ENCODE data around the gene PALM.

The PALM gene

DNA sequence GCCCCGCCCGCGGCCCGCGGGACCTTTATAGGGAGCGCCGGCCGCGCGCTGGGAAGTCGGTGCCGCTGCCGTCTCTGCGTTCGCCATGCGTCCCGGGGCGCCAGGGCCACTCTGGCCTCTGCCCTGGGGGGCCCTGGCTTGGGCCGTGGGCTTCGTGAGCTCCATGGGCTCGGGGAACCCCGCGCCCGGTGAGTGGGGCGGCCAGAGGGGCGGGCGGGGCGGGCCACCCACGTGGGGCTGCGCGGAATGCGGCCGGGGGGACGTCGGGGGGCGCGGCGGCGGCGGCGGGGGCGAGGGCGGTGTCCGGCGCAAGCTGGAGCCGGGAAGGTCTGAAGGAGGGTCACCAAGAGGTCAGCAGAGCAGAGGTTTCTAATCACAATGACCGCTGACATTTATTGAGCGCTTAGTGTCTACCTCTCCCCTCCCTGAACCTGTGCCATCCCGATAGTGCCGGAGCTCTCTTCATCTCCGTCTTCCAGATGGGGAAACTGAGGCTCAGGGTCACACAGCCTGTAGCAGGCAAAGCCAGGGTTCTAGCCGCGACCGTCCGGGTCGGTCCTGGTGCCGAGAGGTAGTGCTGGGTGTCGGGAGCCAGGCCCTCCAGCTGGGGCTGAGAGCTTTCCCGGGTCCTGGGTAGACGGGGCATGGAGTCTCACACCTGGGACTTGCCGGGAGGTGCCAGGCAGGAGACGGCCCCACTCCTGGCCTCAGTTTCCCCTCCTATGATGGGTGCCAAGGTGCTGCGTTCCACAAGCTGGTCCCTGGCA, 32.2 kb upstream of the PALM start, which contains the start of gene FSTL3:
Gene FSTL3 (plus strand): TSS at position 54 of the 767 bp plus-strand sequence. CDS start 32 bp downstream, at position 86.
- peak; percentile 17 for DNase-seq (ENCODE audit: low read depth)
- TF ChIP-seq, protein P1, sequence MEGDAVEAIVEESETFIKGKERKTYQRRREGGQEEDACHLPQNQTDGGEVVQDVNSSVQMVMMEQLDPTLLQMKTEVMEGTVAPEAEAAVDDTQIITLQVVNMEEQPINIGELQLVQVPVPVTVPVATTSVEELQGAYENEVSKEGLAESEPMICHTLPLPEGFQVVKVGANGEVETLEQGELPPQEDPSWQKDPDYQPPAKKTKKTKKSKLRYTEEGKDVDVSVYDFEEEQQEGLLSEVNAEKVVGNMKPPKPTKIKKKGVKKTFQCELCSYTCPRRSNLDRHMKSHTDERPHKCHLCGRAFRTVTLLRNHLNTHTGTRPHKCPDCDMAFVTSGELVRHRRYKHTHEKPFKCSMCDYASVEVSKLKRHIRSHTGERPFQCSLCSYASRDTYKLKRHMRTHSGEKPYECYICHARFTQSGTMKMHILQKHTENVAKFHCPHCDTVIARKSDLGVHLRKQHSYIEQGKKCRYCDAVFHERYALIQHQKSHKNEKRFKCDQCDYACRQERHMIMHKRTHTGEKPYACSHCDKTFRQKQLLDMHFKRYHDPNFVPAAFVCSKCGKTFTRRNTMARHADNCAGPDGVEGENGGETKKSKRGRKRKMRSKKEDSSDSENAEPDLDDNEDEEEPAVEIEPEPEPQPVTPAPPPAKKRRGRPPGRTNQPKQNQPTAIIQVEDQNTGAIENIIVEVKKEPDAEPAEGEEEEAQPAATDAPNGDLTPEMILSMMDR (conservative IDR thresholded peaks at IDR 0.05; ENCODE audit: low read depth, low read length): no peak
- H3K4me3 ChIP-seq (ENCODE audit: low read length): peak within 1 kb of the TSS; percentile 88

DNA sequence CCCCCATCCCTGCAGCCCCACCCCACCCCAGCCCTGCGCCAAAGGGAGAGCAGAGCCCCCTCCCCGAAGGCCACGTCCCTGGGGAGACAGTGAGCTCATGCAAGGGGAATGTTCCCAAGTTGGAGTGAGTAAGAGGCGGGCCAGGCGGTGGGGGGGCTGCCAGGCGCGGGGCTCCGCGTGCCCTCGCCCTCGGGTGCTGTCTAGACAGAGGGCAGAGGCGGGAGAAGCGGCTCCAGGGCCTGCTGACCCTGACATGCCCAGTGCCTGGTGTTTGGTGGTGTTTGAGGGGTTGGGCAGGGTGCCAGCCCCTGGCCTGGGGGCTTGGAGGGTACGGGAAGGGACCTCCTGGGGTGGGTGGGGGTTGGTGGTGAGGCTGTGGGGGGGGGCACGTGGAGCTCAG, 31.5 kb upstream of the PALM start:
- TF ChIP-seq, protein P1 (conservative IDR thresholded peaks at IDR 0.05; ENCODE audit: low read depth, low read length): no peak
- peak overlapping the region; percentile 88 for H3K4me3 ChIP-seq (ENCODE audit: low read length)
- peak; percentile 85 for DNase-seq (ENCODE audit: low read depth)

DNA sequence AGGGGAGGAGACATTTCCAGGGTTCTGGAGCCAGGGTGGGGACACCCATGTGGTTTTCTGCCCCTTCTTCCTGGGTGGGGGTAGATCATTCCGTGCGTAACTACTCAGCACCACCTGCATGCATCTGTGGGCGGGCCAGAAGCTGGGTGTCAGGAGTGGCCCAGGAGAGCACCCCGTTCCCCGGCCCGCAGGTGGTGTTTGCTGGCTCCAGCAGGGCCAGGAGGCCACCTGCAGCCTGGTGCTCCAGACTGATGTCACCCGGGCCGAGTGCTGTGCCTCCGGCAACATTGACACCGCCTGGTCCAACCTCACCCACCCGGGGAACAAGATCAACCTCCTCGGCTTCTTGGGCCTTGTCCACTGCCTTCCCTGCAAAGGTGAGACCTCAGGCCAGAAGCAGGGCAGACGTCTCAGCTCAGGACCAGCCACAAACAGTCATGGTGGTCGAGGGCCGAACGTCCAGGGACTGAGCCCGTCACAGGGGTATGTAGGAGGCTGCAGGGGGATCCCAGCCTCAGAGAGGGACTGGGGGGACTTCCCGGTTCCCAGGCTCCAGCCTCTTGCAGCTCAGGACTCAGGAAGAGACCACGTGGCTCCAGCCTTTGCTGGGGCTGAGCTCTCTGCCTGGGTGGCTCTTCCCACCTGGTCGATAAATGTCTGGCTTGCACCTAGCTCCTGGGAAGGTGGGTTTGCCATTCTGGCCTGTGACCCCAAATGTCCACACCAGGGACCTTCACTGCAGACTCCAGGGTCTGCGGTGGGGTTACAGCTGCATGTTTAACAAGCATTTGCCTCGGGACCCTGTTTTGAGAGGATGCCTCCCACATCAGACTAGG, 30.9 kb upstream of the PALM start:
- TF ChIP-seq, protein P1 (conservative IDR thresholded peaks at IDR 0.05; ENCODE audit: low read depth, low read length): no peak
- peak overlapping the region; percentile 88 for H3K4me3 ChIP-seq (ENCODE audit: low read length)
- no peak for DNase-seq (ENCODE audit: low read depth)

DNA sequence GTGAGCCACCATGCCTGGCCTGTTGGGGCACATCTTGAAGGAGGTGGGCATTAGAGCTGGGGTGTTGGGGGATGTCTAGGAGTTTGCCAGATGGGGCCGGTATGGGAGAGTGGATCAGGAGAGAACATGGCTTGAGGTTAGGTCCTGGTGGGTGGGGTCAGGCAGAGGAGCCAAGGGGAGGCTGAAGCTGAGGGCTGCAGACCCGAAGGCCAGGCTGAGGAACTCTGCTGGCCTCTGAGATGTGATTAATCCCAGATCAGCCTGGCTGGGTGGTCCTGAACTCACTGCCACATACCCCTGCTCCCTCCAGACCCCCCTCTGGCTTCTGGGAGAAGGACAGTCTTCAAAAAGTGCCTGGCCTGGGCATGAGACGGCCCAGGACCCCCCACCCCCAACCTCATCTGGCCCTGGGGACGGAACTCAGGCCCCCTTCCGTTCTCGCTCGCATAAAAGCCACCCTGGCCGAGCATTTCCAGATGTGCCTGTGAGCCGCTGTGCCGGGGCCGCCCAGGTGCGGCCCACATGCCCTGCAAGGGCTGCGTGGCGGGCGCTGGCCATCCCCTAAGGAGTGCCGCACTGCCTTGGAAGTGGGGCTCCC, 29.8 kb upstream of the PALM start:
- peak overlapping the region; percentile 45 for H3K4me3 ChIP-seq (ENCODE audit: low read length)
- TF ChIP-seq, protein P1 (conservative IDR thresholded peaks at IDR 0.05; ENCODE audit: low read depth, low read length): no peak
- DNase-seq (ENCODE audit: low read depth): no peak

DNA sequence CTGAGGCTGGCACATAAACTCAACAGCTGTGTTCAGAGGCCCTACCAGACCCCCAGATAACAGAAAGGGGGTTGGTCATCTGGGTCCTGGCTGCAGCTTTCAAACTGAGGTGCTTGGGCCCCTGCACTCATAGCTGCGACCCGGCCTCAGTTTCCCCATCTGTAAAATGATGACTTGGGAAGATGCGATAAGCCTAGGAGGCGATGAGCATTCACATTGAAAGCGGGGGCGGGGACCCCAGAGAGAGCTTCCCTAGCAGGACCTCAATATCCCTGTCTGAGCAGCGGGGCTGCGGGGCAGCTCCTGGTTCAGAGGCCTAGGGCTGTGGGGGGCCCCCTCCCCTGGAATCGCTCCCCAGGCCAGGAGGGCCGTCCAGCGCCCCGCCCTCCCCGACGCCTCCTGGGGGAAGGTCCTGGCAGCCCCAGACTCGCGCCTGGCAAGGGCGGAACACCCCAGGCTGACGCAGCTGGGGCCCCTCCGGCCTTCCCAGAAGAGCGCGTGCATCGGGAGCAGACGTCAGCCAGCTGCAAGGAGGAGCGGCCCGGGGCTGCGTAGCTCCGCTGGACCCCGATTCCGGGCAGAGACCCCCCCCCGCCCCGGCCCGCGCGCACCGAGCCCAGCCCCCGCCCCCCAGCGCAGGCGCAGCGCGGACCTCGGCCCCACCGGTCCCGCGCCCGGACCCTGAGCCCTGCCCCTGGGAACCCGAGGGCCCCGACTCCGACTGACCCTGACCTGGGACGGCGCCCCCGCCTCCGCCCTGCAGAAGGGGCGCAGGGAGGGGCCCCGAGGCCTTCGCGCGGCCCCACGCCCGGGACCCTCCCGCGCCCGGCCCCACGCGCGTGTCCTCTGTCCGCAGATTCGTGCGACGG, 29.1 kb upstream of the PALM start:
- TF ChIP-seq, protein P1 (conservative IDR thresholded peaks at IDR 0.05; ENCODE audit: low read depth, low read length): no peak
- DNase-seq (ENCODE audit: low read depth): peak; percentile 55
- peak overlapping the region; percentile 45 for H3K4me3 ChIP-seq (ENCODE audit: low read length)

DNA sequence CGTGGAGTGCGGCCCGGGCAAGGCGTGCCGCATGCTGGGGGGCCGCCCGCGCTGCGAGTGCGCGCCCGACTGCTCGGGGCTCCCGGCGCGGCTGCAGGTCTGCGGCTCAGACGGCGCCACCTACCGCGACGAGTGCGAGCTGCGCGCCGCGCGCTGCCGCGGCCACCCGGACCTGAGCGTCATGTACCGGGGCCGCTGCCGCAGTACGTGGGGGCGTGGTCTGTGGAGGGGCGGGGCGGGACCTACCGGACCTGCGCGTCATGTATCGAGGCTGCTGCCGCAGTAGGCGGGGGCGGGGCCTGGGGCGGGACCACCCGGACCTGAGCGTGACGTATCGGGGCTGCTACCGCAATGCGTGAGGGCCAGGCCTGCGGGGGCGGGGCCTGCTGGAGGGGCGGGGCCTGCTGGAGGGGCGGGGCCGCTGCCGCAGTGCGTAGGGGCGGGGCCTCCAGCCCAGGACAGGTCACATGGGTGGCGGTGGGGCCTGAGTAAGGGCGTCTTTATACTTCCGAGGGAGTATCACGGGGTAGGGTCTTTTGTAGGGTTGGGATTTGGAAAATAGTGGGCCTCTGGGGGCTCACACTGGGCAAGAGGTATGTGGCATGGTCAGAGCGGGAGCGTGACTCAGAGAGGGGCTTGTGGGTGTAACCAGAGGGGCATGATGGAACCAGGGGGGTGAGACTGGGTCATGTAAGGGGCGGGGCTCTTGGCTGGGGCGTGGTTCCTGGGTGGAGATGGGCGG, 28.3 kb upstream of the PALM start:
- TF ChIP-seq, protein P1 (conservative IDR thresholded peaks at IDR 0.05; ENCODE audit: low read depth, low read length): peak; percentile 36
- peak; percentile 86 for DNase-seq (ENCODE audit: low read depth)
- peak overlapping the region; percentile 52 for H3K4me3 ChIP-seq (ENCODE audit: low read length)

All from retinal pigment epithelial cell (primary cell).